Measurements from ENCODE around the gene FAHD2A.
A peak's percentile ranks its signal among the peaks of the same experiment; 100 is the strongest.
"Not testable (repeated sequence)": the region's sequence is repeated elsewhere in the genome, so short reads cannot be mapped to it uniquely, and the experiment has no call there.

FAHD2A gene

GRCh38 chr2:95403824-95404223, 1.3 kb downstream of the FAHD2A start:
- H3K9me3 ChIP-seq (ENCODE audit: control insufficient read depth in 5 of 5, low read length in 5 of 5); H3K27me3 ChIP-seq (ENCODE audit: control insufficient read depth in 5 of 5, insufficient read depth in 4 of 5, low read length in 5 of 5); H3K27ac ChIP-seq (ENCODE audit: low read depth, low read length); H3K36me3 ChIP-seq (ENCODE audit: control insufficient read depth in 5 of 5, insufficient read depth in 5 of 5, low read length in 5 of 5): not testable (repeated sequence)
- Histone ChIP-seq H3K4me3 (ENCODE audit: low read depth in 1 of 5, low read length in 5 of 5) (peak overlapping the region in 3 of 5 donors; percentile 28 to 97 (median 95)), H3K9ac (ENCODE audit: low read length in 5 of 5) (peak overlapping the region in 1 of 5 donors; percentile 92), H3K4me1 (ENCODE audit: control insufficient read depth in 5 of 5, insufficient read depth in 5 of 5, low read length in 5 of 5) (peaks cover 5 to 25% (median 22%) of the 10 kb centered on the region in 5 donors)

- not testable (repeated sequence) for H3K9me3 ChIP-seq (ENCODE audit: control insufficient read depth in 5 of 5, low read length in 5 of 5); H3K27ac ChIP-seq (ENCODE audit: low read depth, low read length); H3K36me3 ChIP-seq (ENCODE audit: control insufficient read depth in 5 of 5, insufficient read depth in 5 of 5, low read length in 5 of 5); H3K9ac ChIP-seq (ENCODE audit: low read length in 5 of 5); H3K27me3 ChIP-seq (ENCODE audit: control insufficient read depth in 5 of 5, insufficient read depth in 4 of 5, low read length in 5 of 5); H3K4me3 ChIP-seq (ENCODE audit: low read depth in 1 of 5, low read length in 5 of 5)
- H3K4me1 ChIP-seq (ENCODE audit: control insufficient read depth in 5 of 5, insufficient read depth in 5 of 5, low read length in 5 of 5) = peaks cover 5 to 25% (median 22%) of the 10 kb centered on the region in 5 donors
These were observed 2.2 kb downstream of the FAHD2A start for GRCh38 chr2:95404676-95405075.

GRCh38 chr2:95411239-95411638, 8.7 kb downstream of the FAHD2A start:
- not testable (repeated sequence) for H3K9ac ChIP-seq (ENCODE audit: low read length in 5 of 5); H3K27me3 ChIP-seq (ENCODE audit: control insufficient read depth in 5 of 5, insufficient read depth in 4 of 5, low read length in 5 of 5); H3K9me3 ChIP-seq (ENCODE audit: control insufficient read depth in 5 of 5, low read length in 5 of 5); H3K27ac ChIP-seq (ENCODE audit: low read depth, low read length); H3K4me1 ChIP-seq (ENCODE audit: control insufficient read depth in 5 of 5, insufficient read depth in 5 of 5, low read length in 5 of 5); H3K4me3 ChIP-seq (ENCODE audit: low read depth in 1 of 5, low read length in 5 of 5)
- peaks cover 0 to 31% (median 3%) of the 10 kb centered on the region in 5 donors for H3K36me3 ChIP-seq (ENCODE audit: control insufficient read depth in 5 of 5, insufficient read depth in 5 of 5, low read length in 5 of 5)

- H3K4me1 ChIP-seq (ENCODE audit: control insufficient read depth in 5 of 5, insufficient read depth in 5 of 5, low read length in 5 of 5); H3K27me3 ChIP-seq (ENCODE audit: control insufficient read depth in 5 of 5, insufficient read depth in 4 of 5, low read length in 5 of 5); H3K9ac ChIP-seq (ENCODE audit: low read length in 5 of 5); H3K9me3 ChIP-seq (ENCODE audit: control insufficient read depth in 5 of 5, low read length in 5 of 5); H3K4me3 ChIP-seq (ENCODE audit: low read depth in 1 of 5, low read length in 5 of 5); H3K27ac ChIP-seq (ENCODE audit: low read depth, low read length): not testable (repeated sequence)
- peaks cover 0 to 25% (median 0%) of the 10 kb centered on the region in 5 donors for H3K36me3 ChIP-seq (ENCODE audit: control insufficient read depth in 5 of 5, insufficient read depth in 5 of 5, low read length in 5 of 5)
These were observed 11.6 kb downstream of the FAHD2A start for GRCh38 chr2:95414015-95414594.

GRCh38 chr2:95415138-95415537, 12.6 kb downstream of the FAHD2A start:
- not testable (repeated sequence) for H3K4me3 ChIP-seq (ENCODE audit: low read depth in 1 of 5, low read length in 5 of 5); H3K9me3 ChIP-seq (ENCODE audit: control insufficient read depth in 5 of 5, low read length in 5 of 5); H3K9ac ChIP-seq (ENCODE audit: low read length in 5 of 5); H3K27me3 ChIP-seq (ENCODE audit: control insufficient read depth in 5 of 5, insufficient read depth in 4 of 5, low read length in 5 of 5); H3K27ac ChIP-seq (ENCODE audit: low read depth, low read length); H3K4me1 ChIP-seq (ENCODE audit: control insufficient read depth in 5 of 5, insufficient read depth in 5 of 5, low read length in 5 of 5)
- H3K36me3 ChIP-seq (ENCODE audit: control insufficient read depth in 5 of 5, insufficient read depth in 5 of 5, low read length in 5 of 5) = peaks cover 0 to 24% (median 0%) of the 10 kb centered on the region in 5 donors

- not testable (repeated sequence) for H3K27ac ChIP-seq (ENCODE audit: low read depth, low read length); H3K4me3 ChIP-seq (ENCODE audit: low read depth in 1 of 5, low read length in 5 of 5); H3K27me3 ChIP-seq (ENCODE audit: control insufficient read depth in 5 of 5, insufficient read depth in 4 of 5, low read length in 5 of 5); H3K4me1 ChIP-seq (ENCODE audit: control insufficient read depth in 5 of 5, insufficient read depth in 5 of 5, low read length in 5 of 5); H3K9me3 ChIP-seq (ENCODE audit: control insufficient read depth in 5 of 5, low read length in 5 of 5); H3K9ac ChIP-seq (ENCODE audit: low read length in 5 of 5)
- peaks cover 0 to 20% (median 0%) of the 10 kb centered on the region in 5 donors for H3K36me3 ChIP-seq (ENCODE audit: control insufficient read depth in 5 of 5, insufficient read depth in 5 of 5, low read length in 5 of 5)
These were observed 13.1 kb downstream of the FAHD2A start for GRCh38 chr2:95415561-95415960.

- H3K4me1 ChIP-seq (ENCODE audit: control insufficient read depth in 5 of 5, insufficient read depth in 5 of 5, low read length in 5 of 5) = not testable (repeated sequence)
These were observed 24.8 kb downstream of the FAHD2A start for GRCh38 chr2:95427196-95427867.

GRCh38 chr2:95429748-95430467, 27.4 kb downstream of the FAHD2A start:
- not testable (repeated sequence) for H3K27ac ChIP-seq (ENCODE audit: low read depth, low read length); H3K9me3 ChIP-seq (ENCODE audit: control insufficient read depth in 5 of 5, low read length in 5 of 5); H3K4me3 ChIP-seq (ENCODE audit: low read depth in 1 of 5, low read length in 5 of 5); H3K36me3 ChIP-seq (ENCODE audit: control insufficient read depth in 5 of 5, insufficient read depth in 5 of 5, low read length in 5 of 5); H3K27me3 ChIP-seq (ENCODE audit: control insufficient read depth in 5 of 5, insufficient read depth in 4 of 5, low read length in 5 of 5); H3K9ac ChIP-seq (ENCODE audit: low read length in 5 of 5); H3K4me1 ChIP-seq (ENCODE audit: control insufficient read depth in 5 of 5, insufficient read depth in 5 of 5, low read length in 5 of 5)

More at GRCh38 chr2:95427196-95427867, 24.8 kb downstream of the FAHD2A start:
- H3K9me3 ChIP-seq (ENCODE audit: control insufficient read depth in 5 of 5, low read length in 5 of 5); H3K27me3 ChIP-seq (ENCODE audit: control insufficient read depth in 5 of 5, insufficient read depth in 4 of 5, low read length in 5 of 5); H3K4me3 ChIP-seq (ENCODE audit: low read depth in 1 of 5, low read length in 5 of 5); H3K36me3 ChIP-seq (ENCODE audit: control insufficient read depth in 5 of 5, insufficient read depth in 5 of 5, low read length in 5 of 5); H3K9ac ChIP-seq (ENCODE audit: low read length in 5 of 5); H3K27ac ChIP-seq (ENCODE audit: low read depth, low read length): not testable (repeated sequence)

- not testable (repeated sequence) for H3K4me1 ChIP-seq (ENCODE audit: control insufficient read depth in 5 of 5, insufficient read depth in 5 of 5, low read length in 5 of 5); H3K9ac ChIP-seq (ENCODE audit: low read length in 5 of 5); H3K27me3 ChIP-seq (ENCODE audit: control insufficient read depth in 5 of 5, insufficient read depth in 4 of 5, low read length in 5 of 5); H3K9me3 ChIP-seq (ENCODE audit: control insufficient read depth in 5 of 5, low read length in 5 of 5); H3K27ac ChIP-seq (ENCODE audit: low read depth, low read length); H3K4me3 ChIP-seq (ENCODE audit: low read depth in 1 of 5, low read length in 5 of 5); H3K36me3 ChIP-seq (ENCODE audit: control insufficient read depth in 5 of 5, insufficient read depth in 5 of 5, low read length in 5 of 5)
These were observed 30.9 kb downstream of the FAHD2A start for GRCh38 chr2:95433373-95433772.

- H3K9ac ChIP-seq (ENCODE audit: low read length in 5 of 5); H3K27me3 ChIP-seq (ENCODE audit: control insufficient read depth in 5 of 5, insufficient read depth in 4 of 5, low read length in 5 of 5); H3K4me3 ChIP-seq (ENCODE audit: low read depth in 1 of 5, low read length in 5 of 5); H3K4me1 ChIP-seq (ENCODE audit: control insufficient read depth in 5 of 5, insufficient read depth in 5 of 5, low read length in 5 of 5); H3K36me3 ChIP-seq (ENCODE audit: control insufficient read depth in 5 of 5, insufficient read depth in 5 of 5, low read length in 5 of 5); H3K27ac ChIP-seq (ENCODE audit: low read depth, low read length); H3K9me3 ChIP-seq (ENCODE audit: control insufficient read depth in 5 of 5, low read length in 5 of 5): not testable (repeated sequence)
These were observed 31.5 kb downstream of the FAHD2A start for GRCh38 chr2:95433973-95434372.

Measured in subcutaneous abdominal adipose tissue (tissue), 5 donors.